ENCODE data around the gene MMP24. TPM values are rescaled to one million over a fixed set of nuclear protein-coding genes. Genes with fewer than 3 reads are reported as not detected.
"Not testable (repeated sequence)": the region's sequence is repeated elsewhere in the genome, so short reads cannot be mapped to it uniquely, and the experiment has no call there.

The MMP24 gene
- total and polyA plus RNA-seq, 2 experiments from 2014 or later: 0.69 to 1.2 TPM

DNA sequence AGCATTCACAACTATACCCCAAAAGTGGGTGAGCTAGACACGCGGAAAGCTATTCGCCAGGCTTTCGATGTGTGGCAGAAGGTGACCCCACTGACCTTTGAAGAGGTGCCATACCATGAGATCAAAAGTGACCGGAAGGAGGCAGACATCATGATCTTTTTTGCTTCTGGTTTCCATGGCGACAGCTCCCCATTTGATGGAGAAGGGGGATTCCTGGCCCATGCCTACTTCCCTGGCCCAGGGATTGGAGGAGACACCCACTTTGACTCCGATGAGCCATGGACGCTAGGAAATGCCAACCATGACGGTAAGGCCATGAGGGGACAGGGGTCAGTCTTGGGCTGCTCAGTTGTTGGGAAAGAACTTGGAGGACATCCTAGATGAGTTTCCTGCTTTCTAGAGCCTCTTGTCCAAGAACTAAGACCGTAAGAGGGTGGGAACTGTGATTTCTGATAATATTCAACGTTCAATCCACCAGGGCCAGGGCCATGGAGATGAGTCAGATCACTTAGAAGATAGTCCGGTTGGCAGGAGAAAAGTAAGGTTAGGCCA lies 28.0 kb downstream of the MMP24 start:
- Histone ChIP-seq H4K20me1 (ENCODE audit: insufficient read depth, poor library complexity, severe bottlenecking) (no peaks in the 10 kb centered on the region), H3K27ac (no peak overlapping the region), H2AFZ (no peak overlapping the region), H3K4me3 (no peak overlapping the region), H3K36me3 (replicated peaks; ENCODE audit: insufficient read depth, low read depth) (no peaks in the 10 kb centered on the region), H3K4me2 (no peak overlapping the region), H3K9me3 (ENCODE audit: low read depth) (no peaks in the 10 kb centered on the region), H3K4me1 (ENCODE audit: insufficient read depth) (no peaks in the 10 kb centered on the region), H3K9me2 (replicated peaks; ENCODE audit: insufficient read depth) (no peaks in the 10 kb centered on the region), H3K79me2 (no peaks in the 10 kb centered on the region), H3K27me3 (no peaks in the 10 kb centered on the region)
- DNase-seq (ENCODE audit: low spot score): no peak
- 95% methylated on average over 12 of the region's 12 CpGs for WGBS (ENCODE audit: low lambda C conversion rate, missing lambda C conversion rate)
- TF ChIP-seq EZH2phosphoT487 (IDR thresholded peaks at IDR 0.05; ENCODE audit: low read depth, severe bottlenecking, unreplicated experiment) (no peak), EZH2 (IDR thresholded peaks at IDR 0.05; ENCODE audit: borderline replicate concordance) (no peak)
- TF ChIP-seq, protein P1, sequence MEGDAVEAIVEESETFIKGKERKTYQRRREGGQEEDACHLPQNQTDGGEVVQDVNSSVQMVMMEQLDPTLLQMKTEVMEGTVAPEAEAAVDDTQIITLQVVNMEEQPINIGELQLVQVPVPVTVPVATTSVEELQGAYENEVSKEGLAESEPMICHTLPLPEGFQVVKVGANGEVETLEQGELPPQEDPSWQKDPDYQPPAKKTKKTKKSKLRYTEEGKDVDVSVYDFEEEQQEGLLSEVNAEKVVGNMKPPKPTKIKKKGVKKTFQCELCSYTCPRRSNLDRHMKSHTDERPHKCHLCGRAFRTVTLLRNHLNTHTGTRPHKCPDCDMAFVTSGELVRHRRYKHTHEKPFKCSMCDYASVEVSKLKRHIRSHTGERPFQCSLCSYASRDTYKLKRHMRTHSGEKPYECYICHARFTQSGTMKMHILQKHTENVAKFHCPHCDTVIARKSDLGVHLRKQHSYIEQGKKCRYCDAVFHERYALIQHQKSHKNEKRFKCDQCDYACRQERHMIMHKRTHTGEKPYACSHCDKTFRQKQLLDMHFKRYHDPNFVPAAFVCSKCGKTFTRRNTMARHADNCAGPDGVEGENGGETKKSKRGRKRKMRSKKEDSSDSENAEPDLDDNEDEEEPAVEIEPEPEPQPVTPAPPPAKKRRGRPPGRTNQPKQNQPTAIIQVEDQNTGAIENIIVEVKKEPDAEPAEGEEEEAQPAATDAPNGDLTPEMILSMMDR (IDR thresholded peaks at IDR 0.05; ENCODE audit: poor library complexity): no peak

DNA sequence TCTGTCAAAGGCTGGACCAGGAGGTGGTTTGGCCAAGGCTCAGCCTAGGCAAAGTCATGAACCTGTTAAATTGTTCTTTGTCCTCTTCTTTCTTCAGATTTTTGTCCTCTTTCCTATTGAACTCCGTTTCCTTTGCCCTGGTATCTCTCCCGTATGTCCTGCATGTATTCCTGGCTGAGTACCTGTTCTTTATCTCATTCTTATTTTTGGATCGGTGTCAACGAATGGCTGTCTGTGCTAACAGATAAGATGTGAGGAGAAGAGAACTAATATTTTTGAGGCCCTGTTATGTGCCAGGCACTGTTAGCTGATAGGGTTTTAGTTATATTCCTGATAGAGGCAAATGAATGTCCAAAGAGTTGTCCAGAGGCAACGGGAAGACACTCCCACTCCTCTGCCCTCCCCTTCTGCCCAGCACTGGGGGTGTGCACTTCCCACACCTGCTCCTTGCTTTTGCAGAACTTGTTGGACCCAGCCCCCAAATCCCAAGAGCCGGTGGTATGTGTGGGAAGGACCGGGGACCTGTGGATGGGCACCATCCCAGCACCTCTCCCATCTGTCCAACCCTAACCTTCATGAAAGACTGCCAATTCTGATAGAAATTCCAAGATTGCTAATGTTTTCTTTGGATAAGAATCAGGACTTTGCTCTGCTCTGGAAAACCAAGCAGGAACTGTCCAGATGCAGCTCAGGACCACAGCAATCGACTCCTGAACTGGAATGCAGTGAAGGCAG lies 30.9 kb downstream of the MMP24 start:
- Histone ChIP-seq H3K27me3 (no peaks in the 10 kb centered on the region), H2AFZ (no peak overlapping the region), H3K9me3 (ENCODE audit: low read depth) (no peaks in the 10 kb centered on the region), H3K9me2 (replicated peaks; ENCODE audit: insufficient read depth) (no peaks in the 10 kb centered on the region), H3K36me3 (replicated peaks; ENCODE audit: insufficient read depth, low read depth) (no peaks in the 10 kb centered on the region), H3K4me2 (no peak overlapping the region), H3K4me3 (no peak overlapping the region), H4K20me1 (ENCODE audit: insufficient read depth, poor library complexity, severe bottlenecking) (no peaks in the 10 kb centered on the region), H3K27ac (no peak overlapping the region), H3K4me1 (ENCODE audit: insufficient read depth) (peaks cover 2% of the 10 kb centered on the region), H3K79me2 (no peaks in the 10 kb centered on the region)
- DNase-seq (ENCODE audit: low spot score): no peak
- TF ChIP-seq EZH2phosphoT487 (IDR thresholded peaks at IDR 0.05; ENCODE audit: low read depth, severe bottlenecking, unreplicated experiment): no peak
- TF ChIP-seq, protein P1 (IDR thresholded peaks at IDR 0.05; ENCODE audit: poor library complexity): no peak
- TF ChIP-seq EZH2 (IDR thresholded peaks at IDR 0.05; ENCODE audit: borderline replicate concordance): no peak
- 74% methylated on average over 8 of the region's 8 CpGs for WGBS (ENCODE audit: low lambda C conversion rate, missing lambda C conversion rate)

- Histone ChIP-seq H3K9me3 (ENCODE audit: low read depth) (no peaks in the 10 kb centered on the region), H3K9me2 (replicated peaks; ENCODE audit: insufficient read depth) (no peaks in the 10 kb centered on the region), H3K36me3 (replicated peaks; ENCODE audit: insufficient read depth, low read depth) (no peaks in the 10 kb centered on the region), H3K4me3 (no peak overlapping the region), H2AFZ (no peak overlapping the region), H3K4me1 (ENCODE audit: insufficient read depth) (peaks cover 23% of the 10 kb centered on the region), H3K27ac (no peak overlapping the region), H3K4me2 (no peak overlapping the region), H3K27me3 (no peaks in the 10 kb centered on the region), H3K79me2 (no peaks in the 10 kb centered on the region), H4K20me1 (ENCODE audit: insufficient read depth, poor library complexity, severe bottlenecking) (no peaks in the 10 kb centered on the region)
- TF ChIP-seq EZH2 (IDR thresholded peaks at IDR 0.05; ENCODE audit: borderline replicate concordance): no peak
- no peak for TF ChIP-seq EZH2phosphoT487 (IDR thresholded peaks at IDR 0.05; ENCODE audit: low read depth, severe bottlenecking, unreplicated experiment)
- TF ChIP-seq, protein P1 (IDR thresholded peaks at IDR 0.05; ENCODE audit: poor library complexity): no peak
- DNase-seq (ENCODE audit: low spot score): no peak
- 91% methylated on average over 6 of the region's 6 CpGs for WGBS (ENCODE audit: low lambda C conversion rate, missing lambda C conversion rate)
Observed at GRCh38 chr20:35260426-35260825, 33.9 kb downstream of the MMP24 start.

DNA sequence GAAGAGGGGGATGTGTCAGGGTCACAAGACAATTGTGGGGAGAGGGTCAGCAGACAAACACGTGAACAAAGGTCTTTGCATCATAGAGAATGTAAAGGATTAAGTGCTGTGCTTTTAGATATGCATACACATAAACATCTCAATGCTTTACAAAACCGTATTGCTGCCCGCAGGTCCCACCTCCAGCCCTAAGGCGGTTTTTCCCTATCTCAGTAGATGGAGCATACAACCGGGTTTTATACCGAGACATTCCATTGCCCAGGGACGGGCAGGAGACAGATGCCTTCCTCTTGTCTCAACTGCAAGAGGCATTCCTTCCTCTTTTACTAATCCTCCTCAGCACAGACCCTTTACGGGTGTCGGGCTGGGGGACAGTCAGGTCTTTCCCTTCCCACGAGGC lies 35.8 kb downstream of the MMP24 start:
- not testable (repeated sequence) for H3K4me3 ChIP-seq; H2AFZ ChIP-seq; H4K20me1 ChIP-seq (ENCODE audit: insufficient read depth, poor library complexity, severe bottlenecking); H3K9me3 ChIP-seq (ENCODE audit: low read depth); H3K4me2 ChIP-seq; H3K9me2 ChIP-seq (replicated peaks; ENCODE audit: insufficient read depth); DNase-seq (ENCODE audit: low spot score); H3K27me3 ChIP-seq; H3K36me3 ChIP-seq (replicated peaks; ENCODE audit: insufficient read depth, low read depth); H3K79me2 ChIP-seq
- Histone ChIP-seq H3K27ac (peak overlapping the region; percentile 89), H3K4me1 (ENCODE audit: insufficient read depth) (peaks cover 23% of the 10 kb centered on the region)
- 26% methylated on average over 7 of the region's 10 CpGs for WGBS (ENCODE audit: low lambda C conversion rate, missing lambda C conversion rate)

GRCh38 chr20:35262731-35263531 lies 36.4 kb downstream of the MMP24 start:
- Histone ChIP-seq H3K4me1 (ENCODE audit: insufficient read depth) (peaks cover 23% of the 10 kb centered on the region), H3K4me2 (peak overlapping the region; percentile 50), H3K27ac (peak overlapping the region; percentile 97)
- H4K20me1 ChIP-seq (ENCODE audit: insufficient read depth, poor library complexity, severe bottlenecking); H3K9me2 ChIP-seq (replicated peaks; ENCODE audit: insufficient read depth); H3K4me3 ChIP-seq; H3K79me2 ChIP-seq; H2AFZ ChIP-seq; H3K27me3 ChIP-seq; H3K9me3 ChIP-seq (ENCODE audit: low read depth); H3K36me3 ChIP-seq (replicated peaks; ENCODE audit: insufficient read depth, low read depth): not testable (repeated sequence)
- 11% methylated on average over 5 of the region's 8 CpGs for WGBS (ENCODE audit: low lambda C conversion rate, missing lambda C conversion rate)
- peak; percentile 85 for DNase-seq (ENCODE audit: low spot score)
